ENCODE data around the gene SGMS1. TPM values are rescaled to one million over a fixed set of nuclear protein-coding genes. Genes with fewer than 3 reads are reported as not detected.
A peak's percentile ranks its signal among the peaks of the same experiment; 100 is the strongest.

SGMS1 gene
- polyA plus RNA-seq, 2 of the 4 experiments (the other 2 are of a cell fraction): 22.7 to 28.2 TPM

GRCh38 chr10:50280049-50280841 is 343.5 kb downstream of the SGMS1 start:
- no peaks in the 10 kb centered on the region for H3K9me3 ChIP-seq
- no peak overlapping the region for H3K4me2 ChIP-seq
- no peak for ATAC-seq
- 59% methylated on average over 5 of the region's 5 CpGs for WGBS (ENCODE audit: missing lambda C conversion rate)
- no peak overlapping the region for H3K4me3 ChIP-seq
- DNase-seq (ENCODE audit: low read depth in 1 of 2, low spot score in 1 of 2): no peak
- H3K4me1 ChIP-seq: peaks cover 8% of the 10 kb centered on the region
- ChIA-PET CTCF (no interaction called here), POLR2A (no interaction called here)
- FAIRE-seq: no peak
- H3K27ac ChIP-seq: no peak overlapping the region
- no peak for TF ChIP-seq FOSB (CRISPR knock-in tag; IDR thresholded peaks at IDR 0.05)
- no peak for TF ChIP-seq MYC (IDR thresholded peaks at IDR 0.05; ENCODE audit: borderline replicate concordance, low read length)
- TF ChIP-seq RCOR1 (IDR thresholded peaks at IDR 0.05; ENCODE audit: low read depth, low read length): no peak
- TF ChIP-seq ZSCAN20 (CRISPR knock-in tag; IDR thresholded peaks at IDR 0.05): no peak
- no peak for TF ChIP-seq CBX8 (IDR thresholded peaks at IDR 0.05)
- no peak for TF ChIP-seq REST (IDR thresholded peaks at IDR 0.05)
- no peak for TF ChIP-seq RFX5 (IDR thresholded peaks at IDR 0.05)
- no peak for TF ChIP-seq KDM1A (IDR thresholded peaks at IDR 0.05; ENCODE audit: low read depth)
- no peak for TF ChIP-seq GATA3 (IDR thresholded peaks at IDR 0.05; ENCODE audit: borderline replicate concordance)

GRCh38 chr10:50279489-50279888 is 344.3 kb downstream of the SGMS1 start:
- H3K4me3 ChIP-seq: no peak overlapping the region
- ChIA-PET CTCF (no interaction called here), POLR2A (no interaction called here)
- no peaks in the 10 kb centered on the region for H3K9me3 ChIP-seq
- FAIRE-seq: no peak
- peaks cover 8% of the 10 kb centered on the region for H3K4me1 ChIP-seq
- DNase-seq (ENCODE audit: low read depth in 1 of 2, low spot score in 1 of 2): peak in 1 of 2 experiments; percentile 47
- H3K27ac ChIP-seq: peak overlapping the region in 1 of 2 experiments; percentile 32; a peak in 1 of 6 replicates
- no peak for TF ChIP-seq CEBPB (IDR thresholded peaks at IDR 0.05)
- no peak for TF ChIP-seq GATA3 (IDR thresholded peaks at IDR 0.05; ENCODE audit: borderline replicate concordance)
- peak; percentile 75 for TF ChIP-seq MAFK (IDR thresholded peaks at IDR 0.05; ENCODE audit: partially characterized antibody)
- no peak for TF ChIP-seq RCOR1 (IDR thresholded peaks at IDR 0.05; ENCODE audit: low read depth, low read length)
- H3K4me2 ChIP-seq: peak overlapping the region; percentile 43; the same call in 2 of the 3 replicates
- 24% methylated on average over 5 of the region's 5 CpGs for WGBS (ENCODE audit: missing lambda C conversion rate)
- peak; percentile 67 to 87; a peak in 5 of 6 replicates for ATAC-seq

- DNase-seq (ENCODE audit: low read depth in 1 of 2, low spot score in 1 of 2) (peak; percentile 18 to 34), ATAC-seq (peak; percentile 74 to 87; a peak in 5 of 6 replicates), FAIRE-seq (peak; percentile 32)
- ChIA-PET POLR2A (no interaction called here), CTCF (interaction anchor here (1.0 to 2.4 kb wide), 13 partner anchors 9 to 372 kb away, joined by 3 to 11 read pairs (median 4); no protein-coding TSS in a partner anchor)
- Histone ChIP-seq H3K9me3 (no peaks in the 10 kb centered on the region), H3K4me2 (no peak overlapping the region), H3K4me3 (no peak overlapping the region), H3K4me1 (peaks cover 8% of the 10 kb centered on the region), H3K27ac (no peak overlapping the region)
- TF ChIP-seq HOXB13 (CRISPR knock-in tag; IDR thresholded peaks at IDR 0.05; ENCODE audit: low read depth): no peak
- TF ChIP-seq CTCF (IDR thresholded peaks at IDR 0.05): peak; percentile 52
- TF ChIP-seq RAD21 (conservative IDR thresholded peaks at IDR 0.05 in 1 of 2, IDR thresholded peaks at IDR 0.05 in 1 of 2): peak; percentile 48 to 56; a peak in 4 of 5 replicates
- TF ChIP-seq SMC3 (IDR thresholded peaks at IDR 0.05): peak; percentile 54
- TF ChIP-seq POLR2A (IDR thresholded peaks at IDR 0.05; ENCODE audit: low read length): no peak
- WGBS (ENCODE audit: missing lambda C conversion rate): 4% methylated on average over 3 of the region's 3 CpGs
Observed at GRCh38 chr10:50275650-50276235, 348.0 kb downstream of the SGMS1 start.

All from A549 (cell line).